ENCODE results near the gene LPXN.

LPXN gene

DNA sequence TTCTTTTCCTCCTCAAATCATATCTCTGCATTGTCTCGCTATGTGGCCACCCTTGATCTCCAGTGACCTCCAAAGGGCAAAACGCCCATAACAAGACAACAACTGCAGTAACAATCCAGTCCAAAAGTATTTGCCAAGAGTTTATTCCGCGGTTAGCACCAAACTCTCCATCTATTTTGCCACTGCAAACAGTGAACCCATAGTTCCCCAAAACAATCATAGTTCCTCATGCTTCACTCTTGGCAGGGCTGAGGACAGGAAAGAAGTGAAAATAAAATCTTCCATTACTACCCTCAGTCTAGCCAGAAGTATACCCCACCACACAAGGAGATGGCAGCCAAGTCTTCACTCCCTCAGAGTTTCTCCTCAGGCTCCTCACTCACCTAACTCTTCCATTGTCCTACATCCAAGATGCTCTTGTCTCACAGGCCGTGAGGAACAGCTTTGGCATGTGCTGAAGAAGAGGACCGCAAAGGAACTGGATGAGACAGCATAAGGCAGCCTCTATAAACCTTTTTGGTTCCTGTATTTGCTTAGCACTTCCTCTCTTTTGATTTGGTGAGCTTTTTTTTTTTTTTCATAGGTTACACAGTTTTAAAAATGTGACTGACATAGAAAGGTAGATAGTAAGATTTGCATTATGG, at the start of gene LPXN:
Gene LPXN (minus strand): TSS at position 480 of the 644 bp plus-strand sequence. CDS start 84 bp downstream, at position 396.
- in situ Hi-C loops (cut with HindIII; ENCODE audit: low sequenced_read_pairs) = no loop called here

DNA sequence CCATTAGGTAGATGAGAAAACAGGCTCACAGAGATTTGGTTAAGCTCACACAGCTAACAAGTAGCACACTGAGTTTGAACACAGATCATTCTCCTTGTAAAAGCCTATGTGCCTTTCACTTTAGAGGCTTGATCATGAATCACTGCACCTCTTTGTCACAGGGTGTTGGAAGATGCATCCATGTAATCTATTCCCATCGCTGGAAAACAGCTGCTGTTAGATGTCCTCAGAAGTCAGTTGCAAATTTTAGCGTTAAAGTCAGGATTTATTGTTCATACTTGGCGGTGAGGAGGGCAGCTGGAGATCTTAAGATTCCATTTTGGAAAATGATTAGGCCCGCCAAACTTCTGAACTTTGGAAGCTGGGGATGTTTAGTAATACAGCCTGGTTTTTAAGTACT, 49.4 kb upstream of the LPXN start:
- in situ Hi-C loops (cut with HindIII; ENCODE audit: low sequenced_read_pairs) = no loop called here

DNA sequence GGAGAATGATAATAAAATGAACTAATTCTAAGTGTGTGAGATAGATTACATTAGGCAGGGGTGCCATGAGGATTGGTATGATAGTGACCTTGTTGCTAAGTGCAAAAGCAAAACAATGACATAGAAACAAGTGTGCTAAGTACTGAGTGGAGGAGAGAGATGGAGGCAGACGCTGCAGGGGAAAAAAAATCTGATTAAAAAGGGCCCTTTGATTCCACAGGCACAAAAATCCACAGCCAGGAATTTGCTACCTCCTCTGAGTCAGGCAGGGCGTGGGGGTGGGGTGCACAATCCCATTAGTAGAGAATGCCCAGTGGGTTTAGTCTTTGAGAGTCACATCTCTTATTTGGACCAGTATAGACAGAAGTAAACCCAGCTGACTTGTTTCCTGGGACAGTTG, 46.7 kb upstream of the LPXN start, which contains the start of gene CNTF:
Gene CNTF (plus strand): TSS at position 322 of the 400 bp plus-strand sequence. CDS start 88 bp downstream, outside the sequence.
- in situ Hi-C loops (cut with HindIII; ENCODE audit: low sequenced_read_pairs) = no loop called here

DNA sequence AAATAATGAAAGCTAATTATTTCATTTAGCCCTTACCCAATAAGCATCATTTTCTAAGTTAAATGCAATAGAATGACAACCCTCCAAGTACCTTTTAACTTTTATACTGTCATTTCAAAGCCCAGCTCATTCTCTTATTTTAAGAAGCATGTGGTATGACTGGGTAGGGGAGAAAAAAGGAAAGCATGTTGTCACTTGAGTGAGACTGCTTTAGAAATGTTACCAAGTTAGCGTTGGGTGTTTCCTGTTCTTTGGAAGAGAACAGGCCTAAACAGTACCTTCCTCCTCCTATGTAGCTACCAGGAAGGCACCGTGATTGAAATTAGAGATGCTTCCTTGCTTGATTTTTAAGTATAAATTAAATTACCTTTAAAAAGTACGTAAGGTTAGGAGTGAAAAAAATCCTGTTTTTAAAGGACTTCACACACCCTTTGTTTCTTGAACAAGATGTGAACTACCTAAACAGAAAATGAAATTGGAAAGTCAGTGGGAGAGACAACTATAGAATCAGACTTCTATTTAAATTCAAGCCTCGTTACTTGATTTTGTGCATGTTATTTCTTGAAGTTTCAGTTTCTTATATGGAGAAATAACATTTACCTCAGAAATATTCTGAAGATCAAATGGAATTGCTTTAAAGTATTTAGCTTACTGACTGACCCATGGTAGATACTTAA, 46.1 kb upstream of the LPXN start:
- in situ Hi-C loops (cut with HindIII; ENCODE audit: low sequenced_read_pairs) = no loop called here

DNA sequence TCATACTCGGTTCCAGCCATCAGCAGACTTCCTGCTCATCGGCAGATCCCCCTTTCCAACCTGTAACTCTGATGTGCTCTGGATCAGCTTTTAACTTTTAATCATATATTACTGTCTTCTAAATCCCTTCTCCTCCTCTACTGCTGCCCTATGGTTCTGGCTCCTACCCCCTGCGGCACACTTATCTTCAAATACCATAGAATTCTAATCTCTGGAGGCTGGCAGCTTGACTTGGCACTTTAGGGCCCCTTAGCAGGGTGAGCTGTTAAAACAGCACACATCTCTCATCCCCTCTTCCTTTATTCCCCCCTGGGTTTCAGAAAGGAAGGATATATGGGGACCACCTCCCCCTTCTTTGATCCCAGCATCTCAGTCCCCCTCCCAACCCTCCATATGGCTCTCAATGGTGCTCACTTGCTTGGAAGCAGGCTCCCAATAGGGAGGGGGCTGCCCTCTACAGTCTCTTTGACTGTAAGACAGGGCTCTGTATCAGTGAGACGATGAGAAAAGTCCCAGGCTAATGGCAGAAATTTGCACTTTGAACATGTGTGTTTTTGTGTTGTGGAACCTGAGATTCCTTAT, 42.4 kb upstream of the LPXN start:
- in situ Hi-C loops (cut with HindIII; ENCODE audit: low sequenced_read_pairs) = no loop called here

DNA sequence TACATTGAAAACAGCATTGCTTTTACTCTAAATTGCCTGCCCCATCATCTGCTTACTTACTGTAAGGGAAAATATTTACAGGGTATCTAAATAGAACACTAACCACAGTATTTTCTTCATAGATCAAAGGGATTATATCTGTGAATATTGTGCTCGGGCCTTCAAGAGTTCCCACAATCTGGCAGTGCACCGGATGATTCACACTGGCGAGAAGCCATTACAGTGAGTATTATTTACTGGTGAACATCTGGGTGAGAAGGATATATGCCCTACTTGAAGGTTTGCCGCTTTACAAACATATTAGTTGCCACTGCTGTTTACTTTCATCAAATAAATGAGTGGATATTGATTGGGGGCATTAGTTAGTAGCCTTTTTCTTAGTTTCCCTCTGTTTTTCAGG, 40.9 kb upstream of the LPXN start:
- in situ Hi-C loops (cut with HindIII; ENCODE audit: low sequenced_read_pairs) = no loop called here

DNA sequence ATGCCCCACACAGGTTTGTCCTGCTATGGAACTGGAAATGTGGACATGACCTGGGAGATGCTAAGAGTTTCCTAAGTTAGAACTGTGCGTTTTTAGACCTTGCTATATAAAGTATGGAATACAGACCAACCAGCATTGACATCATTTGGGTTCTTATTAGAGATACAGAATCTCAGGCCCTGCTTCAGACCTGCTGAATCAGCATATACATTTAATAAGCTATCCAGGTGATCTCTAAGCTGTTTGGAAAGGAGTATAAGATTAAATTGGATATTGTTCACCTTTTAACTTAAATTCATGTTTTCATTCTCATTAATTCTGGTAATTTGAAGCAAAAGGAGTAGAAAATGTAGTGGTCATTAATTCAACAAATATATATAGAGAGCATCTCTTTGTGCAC, 39.9 kb upstream of the LPXN start:
- in situ Hi-C loops (cut with HindIII; ENCODE audit: low sequenced_read_pairs) = no loop called here

DNA sequence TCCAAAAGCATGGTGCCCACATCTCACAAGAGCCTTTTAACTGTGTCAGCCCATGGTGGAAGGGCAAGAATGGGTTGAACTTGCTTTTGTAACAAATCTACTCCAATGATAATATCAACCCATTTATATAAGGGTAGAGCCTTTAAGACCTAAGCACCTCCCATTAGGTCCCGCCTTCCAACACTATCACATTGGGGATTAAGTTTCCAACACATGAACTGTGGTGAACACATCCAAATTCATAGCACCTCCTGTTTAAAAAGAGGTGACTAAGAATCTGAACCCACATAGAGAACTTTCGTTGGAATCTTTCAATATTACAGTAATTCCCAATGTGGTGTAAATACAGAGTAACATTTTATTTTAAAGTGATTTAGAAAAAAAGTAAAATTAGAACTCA, 37.6 kb upstream of the LPXN start:
- in situ Hi-C loops (cut with HindIII; ENCODE audit: low sequenced_read_pairs) = no loop called here

DNA sequence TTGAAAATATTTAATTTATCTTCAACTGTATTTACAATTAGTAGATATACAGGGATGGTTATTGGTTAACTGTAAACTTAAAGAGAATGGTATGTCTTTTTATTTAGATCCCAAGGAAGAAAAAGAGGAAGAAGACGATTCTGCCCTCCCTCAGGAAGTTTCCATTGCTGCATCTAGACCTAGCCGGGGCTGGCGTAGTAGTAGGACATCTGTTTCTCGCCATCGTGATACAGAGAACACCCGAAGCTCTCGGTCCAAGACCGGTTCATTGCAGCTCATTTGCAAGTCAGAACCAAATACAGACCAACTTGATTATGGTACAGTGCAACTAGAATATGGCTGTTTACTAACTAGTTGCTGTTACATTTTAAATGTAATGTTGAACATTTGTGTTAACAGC, 34.1 kb upstream of the LPXN start:
- in situ Hi-C loops (cut with HindIII; ENCODE audit: low sequenced_read_pairs) = no loop called here

DNA sequence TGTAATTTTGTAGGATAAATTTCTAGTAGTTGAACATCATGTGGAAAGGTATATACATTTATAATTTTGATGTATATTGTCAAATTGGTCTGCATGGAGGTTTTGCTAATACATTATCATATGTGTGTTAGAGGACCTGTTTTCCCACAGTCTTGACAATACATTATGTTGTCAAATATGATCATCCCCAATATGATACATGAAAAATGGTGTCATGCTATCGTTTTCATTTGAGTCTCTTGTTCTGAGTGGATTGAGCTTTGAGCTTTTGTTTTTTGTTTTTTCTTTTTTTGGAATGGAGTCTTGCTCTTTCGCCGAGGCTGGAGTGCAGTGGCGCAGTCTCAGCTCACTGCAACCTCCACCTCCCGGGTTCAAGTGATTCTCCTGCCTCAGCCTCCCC, 32.7 kb upstream of the LPXN start:
- in situ Hi-C loops (cut with HindIII; ENCODE audit: low sequenced_read_pairs) = no loop called here

DNA sequence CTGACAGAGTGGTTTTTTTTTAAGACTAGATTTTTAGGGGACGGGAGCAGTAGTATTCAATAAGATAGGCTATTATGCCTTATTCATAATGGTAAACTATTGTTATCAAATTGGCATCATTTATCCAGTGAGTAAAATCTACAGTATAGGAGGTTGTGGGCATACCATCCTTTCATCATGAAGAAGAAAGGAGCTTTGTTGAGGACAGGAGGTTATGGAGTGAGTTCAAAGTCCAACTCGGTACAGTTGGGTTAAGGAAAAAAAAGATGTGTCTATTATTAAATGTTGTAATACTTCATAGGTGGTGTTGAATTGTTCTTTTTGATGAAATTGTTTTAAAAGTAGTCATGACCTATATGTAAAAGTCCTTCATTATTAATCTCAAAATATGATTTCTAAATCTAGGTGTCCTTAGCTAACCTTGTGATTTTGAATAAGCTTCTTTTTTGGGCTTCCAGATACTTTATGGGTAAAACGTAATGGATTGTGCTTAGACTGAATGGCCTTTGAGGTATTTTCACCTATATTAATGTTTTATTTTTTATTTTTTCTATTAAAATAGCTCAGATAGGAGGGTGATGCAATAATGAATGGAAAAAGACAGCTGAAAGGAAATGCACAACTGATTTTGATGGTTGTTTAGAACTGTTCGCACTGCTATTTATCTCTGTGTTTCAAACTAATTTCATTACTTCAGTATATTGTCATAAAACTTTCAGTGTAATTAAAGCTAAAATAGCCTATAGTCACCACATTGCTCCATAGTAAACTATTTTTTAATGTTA, 31.5 kb upstream of the LPXN start:
- in situ Hi-C loops (cut with HindIII; ENCODE audit: low sequenced_read_pairs) = no loop called here

DNA sequence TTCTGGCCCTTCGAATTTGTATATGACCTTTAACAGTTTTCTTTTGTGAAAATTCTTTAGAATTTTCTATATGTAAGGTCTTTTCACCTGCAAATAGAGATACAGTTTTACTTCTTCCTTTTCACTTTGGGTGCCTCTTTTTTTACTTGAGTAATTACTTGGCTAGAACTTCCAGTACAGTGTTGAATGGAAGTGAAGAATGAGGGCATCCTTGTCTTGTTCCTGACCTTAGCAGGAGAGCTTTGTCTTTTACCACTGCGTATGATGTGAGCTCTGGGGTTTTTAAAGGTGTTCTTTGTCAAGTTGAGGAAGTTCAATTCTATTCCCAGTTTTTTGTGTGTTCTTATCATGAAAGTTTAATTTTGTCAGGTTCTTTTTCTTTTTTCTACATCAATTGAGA, 24.9 kb upstream of the LPXN start:
- in situ Hi-C loops (cut with HindIII; ENCODE audit: low sequenced_read_pairs) = no loop called here

DNA sequence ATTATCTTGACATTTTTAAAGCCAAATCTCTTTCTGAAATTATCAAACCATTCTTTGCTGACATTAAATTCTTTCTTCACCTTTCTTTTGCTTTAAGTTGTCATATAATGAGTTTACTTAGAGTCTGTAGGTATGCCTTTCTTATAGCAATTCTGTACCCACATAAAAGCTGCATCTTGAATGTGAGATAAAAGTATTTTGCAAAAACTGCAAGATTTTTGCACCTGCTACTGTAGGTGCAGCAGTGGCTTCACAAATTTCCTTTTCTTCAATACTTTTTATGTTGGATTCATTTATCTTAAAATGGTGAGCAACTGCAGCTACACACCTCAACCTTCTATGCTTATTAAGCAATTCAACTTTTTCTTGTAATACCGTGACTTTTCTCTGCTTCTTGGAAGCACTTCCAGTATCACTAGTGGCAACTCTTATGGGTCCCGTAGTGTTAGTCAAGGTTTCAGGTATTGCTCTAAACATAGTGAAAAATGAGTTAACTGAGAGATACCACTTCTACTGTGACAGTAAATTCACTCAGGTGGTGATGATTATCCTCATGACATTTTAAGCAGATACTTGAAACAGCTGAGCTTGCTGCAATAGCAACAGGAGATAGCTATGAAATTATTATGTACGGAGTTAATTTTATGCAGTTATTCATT, 22.0 kb upstream of the LPXN start:
- in situ Hi-C loops (cut with HindIII; ENCODE audit: low sequenced_read_pairs) = no loop called here

DNA sequence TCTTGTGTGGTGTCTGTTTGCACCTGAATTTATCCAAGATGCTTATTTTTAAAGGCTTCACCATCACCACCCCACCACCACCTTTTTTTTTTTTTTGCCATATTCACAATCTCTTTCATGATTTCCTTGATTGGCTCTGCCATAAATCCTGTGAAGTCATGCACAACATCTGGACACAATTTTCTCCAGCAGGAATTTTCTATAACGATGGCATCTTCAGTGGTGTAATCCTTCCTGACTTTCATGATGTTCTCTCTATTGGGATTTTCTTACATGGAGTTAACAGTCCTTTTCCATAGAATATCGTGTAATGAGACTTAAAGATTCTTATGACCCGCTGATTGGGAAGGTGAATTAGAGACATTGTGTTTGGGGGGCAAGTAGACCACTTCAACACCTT, 21.0 kb upstream of the LPXN start:
- in situ Hi-C loops (cut with HindIII; ENCODE audit: low sequenced_read_pairs) = no loop called here

DNA sequence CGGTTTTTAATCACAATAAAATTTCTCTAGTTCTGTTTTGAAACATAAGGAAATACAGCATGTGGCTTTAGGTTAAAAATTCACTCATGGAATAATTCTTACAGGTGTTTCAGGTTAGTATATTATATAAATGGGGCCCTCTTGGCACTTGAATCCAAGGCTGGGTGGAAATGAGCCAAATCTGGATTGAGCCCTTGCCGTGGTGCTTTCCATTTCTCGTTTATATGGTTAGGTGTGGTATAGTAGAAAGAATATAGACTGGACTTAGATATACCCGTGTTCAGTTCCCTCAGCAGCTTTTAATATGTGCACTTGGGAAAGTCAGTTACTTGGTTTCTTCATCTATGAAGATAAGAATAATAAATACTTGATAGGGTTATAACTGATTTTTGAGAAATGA, 19.2 kb upstream of the LPXN start:
- in situ Hi-C loops (cut with HindIII; ENCODE audit: low sequenced_read_pairs) = no loop called here

DNA sequence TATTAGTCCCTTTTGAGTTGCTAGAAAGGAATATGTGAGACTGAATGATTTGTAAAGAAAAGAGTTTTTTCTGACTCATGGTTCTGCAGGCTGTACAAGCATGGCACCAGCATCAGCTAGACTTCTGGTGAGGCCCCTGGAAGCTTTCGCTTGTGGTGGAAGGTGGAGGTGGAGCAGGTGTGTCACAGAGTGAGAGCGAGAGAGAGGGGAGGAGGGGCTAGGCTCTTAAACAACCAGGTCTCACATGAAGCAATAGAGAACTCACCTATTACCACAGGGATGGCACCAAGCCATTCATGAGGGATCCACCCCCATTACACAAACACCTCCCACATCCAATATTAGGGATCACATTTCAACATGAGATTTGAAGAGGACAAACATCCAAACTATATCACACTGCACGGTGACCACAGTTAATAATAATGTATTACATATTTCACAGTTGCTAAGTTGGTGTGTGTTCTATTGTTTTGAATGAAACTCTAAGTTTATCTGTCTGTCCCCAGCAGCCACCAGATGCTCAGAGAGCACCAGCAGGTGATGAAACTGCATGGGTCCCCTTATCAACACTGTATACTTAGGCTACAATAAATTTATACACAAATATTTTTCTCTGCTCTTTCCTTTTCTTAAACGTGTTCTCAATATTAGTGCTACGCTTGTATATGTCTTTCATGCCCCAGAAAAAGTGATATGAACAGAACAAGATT, 17.3 kb upstream of the LPXN start:
- in situ Hi-C loops (cut with HindIII; ENCODE audit: low sequenced_read_pairs) = no loop called here

DNA sequence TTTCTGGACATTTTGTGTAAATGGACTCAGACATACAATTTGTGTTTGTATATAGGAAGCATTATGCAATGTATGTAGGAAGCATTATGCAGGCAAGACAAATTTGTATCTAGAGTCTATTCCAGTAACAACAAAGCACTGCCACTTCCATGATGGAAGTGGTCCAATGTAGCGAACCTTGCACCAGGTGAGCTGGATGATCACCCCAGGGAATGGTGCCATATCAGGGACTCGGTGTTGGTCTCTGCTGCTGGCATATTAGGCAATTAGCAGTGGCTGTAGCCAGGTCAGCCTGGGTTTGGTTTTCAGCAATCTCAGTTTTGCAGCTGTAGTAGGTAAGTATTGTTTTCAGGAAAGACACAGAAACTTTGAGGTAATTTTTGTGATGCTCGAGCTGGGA, 16.0 kb upstream of the LPXN start:
- in situ Hi-C loops (cut with HindIII; ENCODE audit: low sequenced_read_pairs) = no loop called here

DNA sequence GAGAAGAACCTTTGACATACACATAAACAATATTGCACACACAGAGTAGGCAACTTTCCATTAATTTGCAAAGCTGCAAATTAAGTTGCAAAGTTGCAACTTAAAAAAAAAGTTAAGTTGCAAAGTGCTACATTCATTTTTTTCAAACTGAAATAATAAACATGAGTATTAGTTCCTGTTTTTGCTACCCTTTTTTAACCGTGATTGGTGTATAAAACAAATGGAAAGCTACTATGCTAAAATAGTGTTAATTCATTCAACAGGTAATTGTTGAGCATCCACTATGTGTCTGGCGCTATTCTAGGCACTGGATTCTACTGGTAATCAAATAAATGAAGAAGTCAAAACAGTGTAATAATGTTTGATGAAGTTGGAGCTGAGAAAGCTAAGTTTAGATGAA, 11.3 kb upstream of the LPXN start:
- in situ Hi-C loops (cut with HindIII; ENCODE audit: low sequenced_read_pairs) = no loop called here

DNA sequence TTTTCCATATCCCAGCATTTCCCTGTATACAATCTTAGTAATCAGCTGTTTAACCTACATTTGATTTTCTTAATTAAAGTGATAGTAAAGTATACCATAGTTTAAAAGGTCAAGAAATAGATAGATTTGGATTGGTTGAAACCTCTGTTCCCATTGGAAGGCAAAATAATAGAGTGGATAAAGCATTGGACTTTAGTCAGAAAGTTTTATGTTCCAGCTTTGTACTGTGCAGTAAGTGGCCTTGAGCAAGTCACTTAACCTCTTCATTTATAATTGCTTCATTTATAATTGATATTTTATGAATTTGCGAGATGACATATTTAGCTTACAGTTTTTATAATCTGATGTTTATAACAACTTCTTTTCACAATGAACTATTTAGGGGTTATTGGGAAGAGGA, 6.8 kb upstream of the LPXN start:
- in situ Hi-C loops (cut with HindIII; ENCODE audit: low sequenced_read_pairs) = no loop called here

DNA sequence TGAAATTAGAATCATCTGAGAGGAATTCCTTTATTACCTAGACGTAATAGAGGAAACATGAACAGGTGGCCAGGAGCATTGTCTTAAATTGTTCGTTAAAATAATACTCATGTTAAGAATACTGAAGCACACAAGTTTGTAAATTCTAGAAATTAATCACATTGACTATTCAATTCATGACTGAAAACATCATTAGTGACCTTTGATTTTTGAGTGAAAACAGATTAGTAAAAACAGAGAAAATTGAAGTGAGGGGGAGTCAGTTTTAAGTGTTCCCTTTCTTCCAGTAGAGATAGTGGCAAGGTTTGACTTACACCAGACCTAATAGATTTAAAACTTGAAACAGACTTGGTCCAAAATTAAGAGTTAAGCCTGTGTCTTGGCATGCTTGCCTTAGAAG, 4.7 kb upstream of the LPXN start:
- in situ Hi-C loops (cut with HindIII; ENCODE audit: low sequenced_read_pairs) = no loop called here
